ENCODE data around the gene ANXA11.

DNA sequence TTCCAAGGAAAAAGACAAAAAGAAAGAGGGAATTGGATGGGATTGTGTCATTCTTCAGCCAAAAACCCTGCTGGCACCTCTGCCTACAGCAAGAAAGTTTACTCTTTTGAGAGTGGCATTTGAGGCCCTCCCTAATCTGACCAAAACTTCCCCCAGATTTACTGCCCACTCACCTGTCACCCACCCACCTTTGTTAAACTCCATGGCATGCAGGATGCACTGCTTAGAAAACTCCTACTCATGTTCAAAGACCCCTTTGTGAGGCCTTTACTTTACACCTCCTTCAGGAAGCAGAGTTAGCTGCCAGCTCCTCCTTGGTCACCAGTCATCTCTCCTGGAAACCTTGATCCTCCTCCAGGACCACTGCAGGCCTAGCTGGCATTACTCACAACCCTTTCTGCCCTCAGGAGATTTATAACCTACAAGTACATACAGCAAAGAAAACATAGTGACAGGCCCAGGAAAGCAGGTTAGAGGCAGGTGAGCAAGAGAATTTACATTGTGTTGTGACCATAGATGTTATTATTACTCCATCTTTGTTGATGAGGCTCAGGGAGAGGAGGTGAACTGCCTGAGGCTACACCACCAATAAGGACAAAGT lies 83.1 kb downstream of the ANXA11 start:
- TF ChIP-seq RAD21 (conservative IDR thresholded peaks at IDR 0.05) (no peak), SMC3 (conservative IDR thresholded peaks at IDR 0.05; ENCODE audit: poor library complexity) (no peak), POLR2AphosphoS5 (IDR thresholded peaks at IDR 0.05) (no peak), EZH2 (IDR thresholded peaks at IDR 0.05; ENCODE audit: borderline replicate concordance, insufficient read depth, low read length, poor library complexity, severe bottlenecking) (no peak), MXI1 (conservative IDR thresholded peaks at IDR 0.05; ENCODE audit: poor library complexity, severe bottlenecking) (no peak), EP300 (conservative IDR thresholded peaks at IDR 0.05; ENCODE audit: poor library complexity, severe bottlenecking) (no peak), TAF1 (IDR thresholded peaks at IDR 0.05; ENCODE audit: low read depth) (no peak)
- TF ChIP-seq, protein P1, sequence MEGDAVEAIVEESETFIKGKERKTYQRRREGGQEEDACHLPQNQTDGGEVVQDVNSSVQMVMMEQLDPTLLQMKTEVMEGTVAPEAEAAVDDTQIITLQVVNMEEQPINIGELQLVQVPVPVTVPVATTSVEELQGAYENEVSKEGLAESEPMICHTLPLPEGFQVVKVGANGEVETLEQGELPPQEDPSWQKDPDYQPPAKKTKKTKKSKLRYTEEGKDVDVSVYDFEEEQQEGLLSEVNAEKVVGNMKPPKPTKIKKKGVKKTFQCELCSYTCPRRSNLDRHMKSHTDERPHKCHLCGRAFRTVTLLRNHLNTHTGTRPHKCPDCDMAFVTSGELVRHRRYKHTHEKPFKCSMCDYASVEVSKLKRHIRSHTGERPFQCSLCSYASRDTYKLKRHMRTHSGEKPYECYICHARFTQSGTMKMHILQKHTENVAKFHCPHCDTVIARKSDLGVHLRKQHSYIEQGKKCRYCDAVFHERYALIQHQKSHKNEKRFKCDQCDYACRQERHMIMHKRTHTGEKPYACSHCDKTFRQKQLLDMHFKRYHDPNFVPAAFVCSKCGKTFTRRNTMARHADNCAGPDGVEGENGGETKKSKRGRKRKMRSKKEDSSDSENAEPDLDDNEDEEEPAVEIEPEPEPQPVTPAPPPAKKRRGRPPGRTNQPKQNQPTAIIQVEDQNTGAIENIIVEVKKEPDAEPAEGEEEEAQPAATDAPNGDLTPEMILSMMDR (IDR thresholded peaks at IDR 0.05; ENCODE audit: poor library complexity, severe bottlenecking): no peak
- TF ChIP-seq, protein P2, sequence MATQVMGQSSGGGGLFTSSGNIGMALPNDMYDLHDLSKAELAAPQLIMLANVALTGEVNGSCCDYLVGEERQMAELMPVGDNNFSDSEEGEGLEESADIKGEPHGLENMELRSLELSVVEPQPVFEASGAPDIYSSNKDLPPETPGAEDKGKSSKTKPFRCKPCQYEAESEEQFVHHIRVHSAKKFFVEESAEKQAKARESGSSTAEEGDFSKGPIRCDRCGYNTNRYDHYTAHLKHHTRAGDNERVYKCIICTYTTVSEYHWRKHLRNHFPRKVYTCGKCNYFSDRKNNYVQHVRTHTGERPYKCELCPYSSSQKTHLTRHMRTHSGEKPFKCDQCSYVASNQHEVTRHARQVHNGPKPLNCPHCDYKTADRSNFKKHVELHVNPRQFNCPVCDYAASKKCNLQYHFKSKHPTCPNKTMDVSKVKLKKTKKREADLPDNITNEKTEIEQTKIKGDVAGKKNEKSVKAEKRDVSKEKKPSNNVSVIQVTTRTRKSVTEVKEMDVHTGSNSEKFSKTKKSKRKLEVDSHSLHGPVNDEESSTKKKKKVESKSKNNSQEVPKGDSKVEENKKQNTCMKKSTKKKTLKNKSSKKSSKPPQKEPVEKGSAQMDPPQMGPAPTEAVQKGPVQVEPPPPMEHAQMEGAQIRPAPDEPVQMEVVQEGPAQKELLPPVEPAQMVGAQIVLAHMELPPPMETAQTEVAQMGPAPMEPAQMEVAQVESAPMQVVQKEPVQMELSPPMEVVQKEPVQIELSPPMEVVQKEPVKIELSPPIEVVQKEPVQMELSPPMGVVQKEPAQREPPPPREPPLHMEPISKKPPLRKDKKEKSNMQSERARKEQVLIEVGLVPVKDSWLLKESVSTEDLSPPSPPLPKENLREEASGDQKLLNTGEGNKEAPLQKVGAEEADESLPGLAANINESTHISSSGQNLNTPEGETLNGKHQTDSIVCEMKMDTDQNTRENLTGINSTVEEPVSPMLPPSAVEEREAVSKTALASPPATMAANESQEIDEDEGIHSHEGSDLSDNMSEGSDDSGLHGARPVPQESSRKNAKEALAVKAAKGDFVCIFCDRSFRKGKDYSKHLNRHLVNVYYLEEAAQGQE (IDR thresholded peaks at IDR 0.05; ENCODE audit: borderline replicate concordance): no peak
